ENCODE measurements around the gene IL1F10. TPM values are rescaled to one million over a fixed set of nuclear protein-coding genes. Genes with fewer than 3 reads are reported as not detected.

IL1F10 gene
- total and polyA plus RNA-seq, 4 donors: not detected

DNA sequence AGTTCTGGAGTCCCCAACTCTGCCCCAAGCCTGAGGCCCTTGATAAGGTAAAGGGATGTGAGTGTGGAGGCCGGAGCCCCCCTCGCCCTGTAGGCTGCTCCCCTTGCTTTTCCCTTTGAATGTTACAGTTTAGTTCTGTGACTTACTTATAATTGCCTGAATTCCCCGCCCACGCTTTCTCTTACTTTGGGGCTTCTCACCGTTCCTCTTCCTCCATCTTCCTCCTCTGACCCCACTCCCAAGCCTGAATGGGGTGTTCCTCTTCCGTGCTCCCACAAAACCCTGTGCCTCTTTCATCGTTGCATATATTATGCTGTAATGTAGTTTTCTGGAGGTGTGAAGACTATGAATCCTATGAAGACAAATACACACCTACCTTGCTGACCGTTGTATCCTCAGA is 44.7 kb downstream of the IL1F10 start:
- no peaks in the 10 kb centered on the region for H3K9me3 ChIP-seq (ENCODE audit: control insufficient read depth in 4 of 4, low read length in 3 of 4)
- no peaks in the 10 kb centered on the region for H3K27me3 ChIP-seq (ENCODE audit: control insufficient read depth in 4 of 4, insufficient read depth in 4 of 4, low read length in 3 of 4)
- 77% methylated on average over 8 of the region's 8 CpGs for WGBS
- H3K4me1 ChIP-seq (ENCODE audit: control insufficient read depth in 4 of 4, insufficient read depth in 4 of 4, low read length in 3 of 4): peaks cover 0 to 10% (median 1%) of the 10 kb centered on the region in 4 donors
- H3K4me3 ChIP-seq (ENCODE audit: low read depth in 1 of 3, low read length in 3 of 3): no peak overlapping the region
- no peaks in the 10 kb centered on the region for H3K36me3 ChIP-seq (ENCODE audit: control insufficient read depth in 4 of 4, insufficient read depth in 3 of 4, low read depth in 1 of 4, low read length in 3 of 4)
- no peak overlapping the region for H3K9ac ChIP-seq (ENCODE audit: low read depth in 1 of 2, low read length in 2 of 2)
- H3K27ac ChIP-seq (ENCODE audit: low read depth in 1 of 2, low read length in 2 of 2): no peak overlapping the region
- no peak for DNase-seq (ENCODE audit: low spot score)
- TF ChIP-seq HNF4A (conservative IDR thresholded peaks at IDR 0.05) (no peak), RXRA (IDR thresholded peaks at IDR 0.05) (no peak)

DNA sequence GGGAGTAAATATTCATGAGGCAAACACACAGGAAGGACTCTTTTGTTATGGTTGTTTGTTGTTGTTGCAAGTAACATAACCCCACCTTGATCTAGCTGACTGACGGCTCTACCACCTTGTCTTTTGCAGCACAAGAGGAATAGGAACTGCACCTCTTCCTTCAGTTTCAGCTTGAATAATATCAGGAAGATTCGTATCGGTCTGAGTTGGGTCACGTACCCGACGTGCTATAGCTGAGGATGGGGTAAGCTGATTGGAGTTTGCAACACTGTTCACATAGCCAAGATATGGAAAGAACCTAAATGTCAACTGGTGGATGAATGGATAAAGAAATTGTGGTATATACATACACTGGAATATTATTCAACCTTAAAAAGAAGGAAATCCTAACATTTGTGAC is 45.1 kb downstream of the IL1F10 start:
- TF ChIP-seq SP1 (IDR thresholded peaks at IDR 0.05) (no peak), JUND (IDR thresholded peaks at IDR 0.05) (no peak), NR2F2 (IDR thresholded peaks at IDR 0.05) (no peak), RXRA (IDR thresholded peaks at IDR 0.05) (no peak), HNF4A (conservative IDR thresholded peaks at IDR 0.05) (no peak), TAF1 (conservative IDR thresholded peaks at IDR 0.05) (no peak), RAD21 (IDR thresholded peaks at IDR 0.05) (no peak), YY1 (IDR thresholded peaks at IDR 0.05) (no peak), EGR1 (IDR thresholded peaks at IDR 0.05; ENCODE audit: low read depth in 2 of 2) (no peak)
- TF ChIP-seq, protein P1, sequence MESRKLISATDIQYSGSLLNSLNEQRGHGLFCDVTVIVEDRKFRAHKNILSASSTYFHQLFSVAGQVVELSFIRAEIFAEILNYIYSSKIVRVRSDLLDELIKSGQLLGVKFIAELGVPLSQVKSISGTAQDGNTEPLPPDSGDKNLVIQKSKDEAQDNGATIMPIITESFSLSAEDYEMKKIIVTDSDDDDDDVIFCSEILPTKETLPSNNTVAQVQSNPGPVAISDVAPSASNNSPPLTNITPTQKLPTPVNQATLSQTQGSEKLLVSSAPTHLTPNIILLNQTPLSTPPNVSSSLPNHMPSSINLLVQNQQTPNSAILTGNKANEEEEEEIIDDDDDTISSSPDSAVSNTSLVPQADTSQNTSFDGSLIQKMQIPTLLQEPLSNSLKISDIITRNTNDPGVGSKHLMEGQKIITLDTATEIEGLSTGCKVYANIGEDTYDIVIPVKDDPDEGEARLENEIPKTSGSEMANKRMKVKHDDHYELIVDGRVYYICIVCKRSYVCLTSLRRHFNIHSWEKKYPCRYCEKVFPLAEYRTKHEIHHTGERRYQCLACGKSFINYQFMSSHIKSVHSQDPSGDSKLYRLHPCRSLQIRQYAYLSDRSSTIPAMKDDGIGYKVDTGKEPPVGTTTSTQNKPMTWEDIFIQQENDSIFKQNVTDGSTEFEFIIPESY (IDR thresholded peaks at IDR 0.05): no peak
- TF ChIP-seq, protein P2, sequence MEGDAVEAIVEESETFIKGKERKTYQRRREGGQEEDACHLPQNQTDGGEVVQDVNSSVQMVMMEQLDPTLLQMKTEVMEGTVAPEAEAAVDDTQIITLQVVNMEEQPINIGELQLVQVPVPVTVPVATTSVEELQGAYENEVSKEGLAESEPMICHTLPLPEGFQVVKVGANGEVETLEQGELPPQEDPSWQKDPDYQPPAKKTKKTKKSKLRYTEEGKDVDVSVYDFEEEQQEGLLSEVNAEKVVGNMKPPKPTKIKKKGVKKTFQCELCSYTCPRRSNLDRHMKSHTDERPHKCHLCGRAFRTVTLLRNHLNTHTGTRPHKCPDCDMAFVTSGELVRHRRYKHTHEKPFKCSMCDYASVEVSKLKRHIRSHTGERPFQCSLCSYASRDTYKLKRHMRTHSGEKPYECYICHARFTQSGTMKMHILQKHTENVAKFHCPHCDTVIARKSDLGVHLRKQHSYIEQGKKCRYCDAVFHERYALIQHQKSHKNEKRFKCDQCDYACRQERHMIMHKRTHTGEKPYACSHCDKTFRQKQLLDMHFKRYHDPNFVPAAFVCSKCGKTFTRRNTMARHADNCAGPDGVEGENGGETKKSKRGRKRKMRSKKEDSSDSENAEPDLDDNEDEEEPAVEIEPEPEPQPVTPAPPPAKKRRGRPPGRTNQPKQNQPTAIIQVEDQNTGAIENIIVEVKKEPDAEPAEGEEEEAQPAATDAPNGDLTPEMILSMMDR (IDR thresholded peaks at IDR 0.05; ENCODE audit: low read depth, low read length, missing input control): no peak
- TF ChIP-seq, protein P3, sequence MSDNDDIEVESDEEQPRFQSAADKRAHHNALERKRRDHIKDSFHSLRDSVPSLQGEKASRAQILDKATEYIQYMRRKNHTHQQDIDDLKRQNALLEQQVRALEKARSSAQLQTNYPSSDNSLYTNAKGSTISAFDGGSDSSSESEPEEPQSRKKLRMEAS (IDR thresholded peaks at IDR 0.05): no peak
- TF ChIP-seq, protein P4, sequence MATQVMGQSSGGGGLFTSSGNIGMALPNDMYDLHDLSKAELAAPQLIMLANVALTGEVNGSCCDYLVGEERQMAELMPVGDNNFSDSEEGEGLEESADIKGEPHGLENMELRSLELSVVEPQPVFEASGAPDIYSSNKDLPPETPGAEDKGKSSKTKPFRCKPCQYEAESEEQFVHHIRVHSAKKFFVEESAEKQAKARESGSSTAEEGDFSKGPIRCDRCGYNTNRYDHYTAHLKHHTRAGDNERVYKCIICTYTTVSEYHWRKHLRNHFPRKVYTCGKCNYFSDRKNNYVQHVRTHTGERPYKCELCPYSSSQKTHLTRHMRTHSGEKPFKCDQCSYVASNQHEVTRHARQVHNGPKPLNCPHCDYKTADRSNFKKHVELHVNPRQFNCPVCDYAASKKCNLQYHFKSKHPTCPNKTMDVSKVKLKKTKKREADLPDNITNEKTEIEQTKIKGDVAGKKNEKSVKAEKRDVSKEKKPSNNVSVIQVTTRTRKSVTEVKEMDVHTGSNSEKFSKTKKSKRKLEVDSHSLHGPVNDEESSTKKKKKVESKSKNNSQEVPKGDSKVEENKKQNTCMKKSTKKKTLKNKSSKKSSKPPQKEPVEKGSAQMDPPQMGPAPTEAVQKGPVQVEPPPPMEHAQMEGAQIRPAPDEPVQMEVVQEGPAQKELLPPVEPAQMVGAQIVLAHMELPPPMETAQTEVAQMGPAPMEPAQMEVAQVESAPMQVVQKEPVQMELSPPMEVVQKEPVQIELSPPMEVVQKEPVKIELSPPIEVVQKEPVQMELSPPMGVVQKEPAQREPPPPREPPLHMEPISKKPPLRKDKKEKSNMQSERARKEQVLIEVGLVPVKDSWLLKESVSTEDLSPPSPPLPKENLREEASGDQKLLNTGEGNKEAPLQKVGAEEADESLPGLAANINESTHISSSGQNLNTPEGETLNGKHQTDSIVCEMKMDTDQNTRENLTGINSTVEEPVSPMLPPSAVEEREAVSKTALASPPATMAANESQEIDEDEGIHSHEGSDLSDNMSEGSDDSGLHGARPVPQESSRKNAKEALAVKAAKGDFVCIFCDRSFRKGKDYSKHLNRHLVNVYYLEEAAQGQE (IDR thresholded peaks at IDR 0.05): no peak
- no peaks in the 10 kb centered on the region for H3K9me3 ChIP-seq (ENCODE audit: control insufficient read depth in 4 of 4, low read length in 3 of 4)
- WGBS: 87% methylated on average over 6 of the region's 6 CpGs
- H3K36me3 ChIP-seq (ENCODE audit: control insufficient read depth in 4 of 4, insufficient read depth in 3 of 4, low read depth in 1 of 4, low read length in 3 of 4): no peaks in the 10 kb centered on the region
- no peak overlapping the region for H3K9ac ChIP-seq (ENCODE audit: low read depth in 1 of 2, low read length in 2 of 2)
- H3K4me1 ChIP-seq (ENCODE audit: control insufficient read depth in 4 of 4, insufficient read depth in 4 of 4, low read length in 3 of 4): peaks cover 0 to 10% (median 1%) of the 10 kb centered on the region in 4 donors
- H3K27me3 ChIP-seq (ENCODE audit: control insufficient read depth in 4 of 4, insufficient read depth in 4 of 4, low read length in 3 of 4): no peaks in the 10 kb centered on the region
- no peak for DNase-seq (ENCODE audit: low spot score)
- no peak overlapping the region for H3K4me3 ChIP-seq (ENCODE audit: low read depth in 1 of 3, low read length in 3 of 3)
- no peak overlapping the region for H3K27ac ChIP-seq (ENCODE audit: low read depth in 1 of 2, low read length in 2 of 2)

Measured in liver (tissue), 9 donors.